ENCODE results near the gene MYO15B. TPM values are rescaled to one million over a fixed set of nuclear protein-coding genes. Genes with fewer than 3 reads are reported as not detected.

The MYO15B gene
- total RNA-seq, 1 donor from 2014 or later = 18.1 TPM

DNA sequence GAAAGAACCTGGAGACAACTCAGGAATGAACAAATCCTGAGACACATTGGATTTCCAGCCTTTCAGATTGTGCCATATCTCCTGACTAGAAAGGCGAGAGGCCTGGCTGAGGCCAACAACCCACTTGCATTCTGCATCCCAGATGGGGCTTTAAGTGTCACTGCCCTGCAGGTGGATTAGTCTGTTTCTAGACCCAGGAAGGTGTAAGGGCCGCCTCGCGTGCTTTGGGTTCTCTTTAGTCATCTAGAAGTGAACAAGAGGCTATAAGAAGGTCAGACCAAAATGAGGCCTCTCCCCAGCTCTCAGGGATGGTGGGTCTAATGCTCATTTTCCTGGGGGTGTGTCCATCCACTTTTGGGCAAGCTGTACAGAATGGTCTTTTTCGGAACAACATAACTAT is 84.4 kb downstream of the MYO15B start:
- intact Hi-C loops (cut with micrococcal nuclease) = loop anchor here (10.0 kb wide), 1 partner anchor 407 kb away; the partner anchor contains the start of genes GGA3 and MRPS7
- Mint-ChIP-seq H3K4me1 (ENCODE audit: low read depth) (peaks cover 11% of the 10 kb centered on the region), H3K27me3 (ENCODE audit: insufficient read depth) (no peaks in the 10 kb centered on the region), H3K9me3 (no peaks in the 10 kb centered on the region), H3K4me3 (no peak overlapping the region), H3K27ac (no peak overlapping the region), H3K36me3 (ENCODE audit: low read depth) (peaks cover 27% of the 10 kb centered on the region)
- DNase-seq (ENCODE audit: low spot score) = no peak

DNA sequence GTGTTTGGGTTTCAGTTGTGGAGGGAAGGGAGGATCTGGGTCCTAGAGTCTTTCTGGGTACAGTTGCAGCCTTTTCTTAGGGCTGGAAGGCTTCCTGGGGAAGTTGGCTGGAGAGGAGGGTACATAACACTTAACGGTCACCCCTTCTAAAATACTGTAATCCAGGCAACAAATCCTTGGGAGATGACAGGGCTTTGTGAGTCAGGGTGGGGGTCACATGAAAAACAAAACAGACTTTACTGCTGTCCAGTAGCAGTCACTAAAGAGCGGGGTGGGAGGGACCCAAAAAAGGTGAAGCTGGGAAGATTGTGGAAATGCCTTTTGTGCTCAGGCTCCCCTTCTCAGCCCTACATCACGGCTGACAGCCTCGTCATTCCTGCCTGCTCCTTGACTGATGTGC is 85.9 kb downstream of the MYO15B start:
- no peak for DNase-seq (ENCODE audit: low spot score)
- peaks cover 6% of the 10 kb centered on the region for H3K4me1 Mint-ChIP-seq (ENCODE audit: low read depth)
- H3K4me3 Mint-ChIP-seq = no peak overlapping the region
- H3K27ac Mint-ChIP-seq = no peak overlapping the region
- peaks cover 24% of the 10 kb centered on the region for H3K36me3 Mint-ChIP-seq (ENCODE audit: low read depth)
- H3K9me3 Mint-ChIP-seq = no peaks in the 10 kb centered on the region
- intact Hi-C loops (cut with micrococcal nuclease) = loop anchor here (10.0 kb wide), 1 partner anchor 409 kb away; the partner anchor contains the start of genes GGA3 and MRPS7
- no peaks in the 10 kb centered on the region for H3K27me3 Mint-ChIP-seq (ENCODE audit: insufficient read depth)

Other genes with a start within 250 kb of the MYO15B start
- gene GRB2, start 182.1 kb upstream of the MYO15B start, total RNA-seq = 172 and 183 TPM in 2 replicates
- gene TMEM94, start 131.2 kb upstream of the MYO15B start, total RNA-seq = 67.0 and 70.4 TPM in 2 replicates
- gene CASKIN2, start 72.3 kb upstream of the MYO15B start, total RNA-seq = 0.88 and 2.0 TPM in 2 replicates
- 65.9 and 72.6 TPM in 2 replicates for gene TSEN54, start 71.3 kb upstream of the MYO15B start, total RNA-seq
- gene LLGL2, start 62.1 kb upstream of the MYO15B start, total RNA-seq = 7.1 and 8.2 TPM in 2 replicates
- gene SMIM5, start 45.6 kb downstream of the MYO15B start, total RNA-seq = 0.05 TPM in 1 of 2 replicates, not detected in the other
- gene RECQL5, start 79.4 kb downstream of the MYO15B start, total RNA-seq = 29.9 and 34.1 TPM in 2 replicates
- gene SAP30BP, start 79.5 kb downstream of the MYO15B start, total RNA-seq = 113 and 117 TPM in 2 replicates
- 1.4 and 2.7 TPM in 2 replicates for gene ITGB4, start 133.7 kb downstream of the MYO15B start, total RNA-seq
- 48.0 and 49.3 TPM in 2 replicates for gene GALK1, start 177.4 kb downstream of the MYO15B start, total RNA-seq
- 26.0 and 26.9 TPM in 2 replicates for gene UNK, start 197.0 kb downstream of the MYO15B start, total RNA-seq